GM23338 (cell line): ENCODE measurements around the gene DGKB. TPM values are rescaled to one million over a fixed set of nuclear protein-coding genes. Genes with fewer than 3 reads are reported as not detected.

ENCODE experiments used
- ATAC-seq: fragments of 200-7000 bp; cut with Tn5 transposase; 3 replicates; pipeline ENCODE4 v1.9.1; 2020
- DNase-seq: peaks from one replicate; pipeline ENCODE4 v3.0.0-alpha.2; 2015; ENCODE audit warnings: low spot score
- H2AFZ ChIP-seq: fragments of 200-600 bp; sonication (generic); 2 replicates; pipeline ENCODE4 v1.8.0; 2016; ENCODE audit warnings: antibody characterized with exemption, mild to moderate bottlenecking, moderate library complexity
- H3F3A ChIP-seq: fragments of 200-600 bp; sonication (generic); replicated peaks from 2 replicates; pipeline ENCODE4 v1.8.0; 2017; ENCODE audit warnings: antibody characterized with exemption, mixed run types, low read depth
- H3K27ac ChIP-seq: fragments of 200-600 bp; sonication (generic); 2 replicates; pipeline ENCODE4 v1.6.1; 2016; ENCODE audit warnings: low read depth
- H3K27me3 ChIP-seq: fragments of 200-600 bp; sonication (generic); 2 replicates; pipeline ENCODE4 v1.8.0; 2016; ENCODE audit warnings: mild to moderate bottlenecking, mixed run types, moderate library complexity; ENCODE audit not compliant: insufficient read depth
- H3K36me3 ChIP-seq: fragments of 200-600 bp; sonication (generic); 2 replicates; pipeline ENCODE4 v1.8.0; 2016; ENCODE audit warnings: mild to moderate bottlenecking; ENCODE audit not compliant: insufficient read depth
- H3K4me1 ChIP-seq: fragments of 200-600 bp; sonication (generic); 2 replicates; pipeline ENCODE4 v1.8.0; 2016; ENCODE audit warnings: mild to moderate bottlenecking, moderate library complexity; ENCODE audit not compliant: insufficient read depth
- H3K4me2 ChIP-seq: fragments of 200-600 bp; sonication (generic); 2 replicates; pipeline ENCODE4 v1.7.1; 2017; ENCODE audit warnings: mixed run types
- H3K4me3 ChIP-seq: fragments of 200-600 bp; sonication (generic); 2 replicates; pipeline ENCODE4 v1.6.1; 2016; ENCODE audit warnings: mixed run types
- H3K79me2 ChIP-seq: fragments of 200-600 bp; sonication (generic); replicated peaks from 2 replicates; pipeline ENCODE4 v1.8.0; 2017; ENCODE audit warnings: mild to moderate bottlenecking; ENCODE audit not compliant: insufficient read depth
- H3K9me2 ChIP-seq: fragments of 200-600 bp; sonication (generic); 2 replicates; pipeline ENCODE4 v1.8.0; 2017; ENCODE audit not compliant: insufficient read depth
- H4K20me1 ChIP-seq: fragments of 200-600 bp; sonication (generic); replicated peaks from 2 replicates; pipeline ENCODE4 v1.8.0; 2017; ENCODE audit warnings: mild to moderate bottlenecking; ENCODE audit not compliant: insufficient read depth
- H3K27ac Mint-ChIP-seq: 2 replicates; pipeline ENCODE4 v1.8.0; 2020; ENCODE audit warnings: inconsistent platforms, mild to moderate bottlenecking, moderate library complexity, mixed read lengths
- H3K27me3 Mint-ChIP-seq: 3 replicates; pipeline ENCODE4 v1.8.0; 2022; ENCODE audit warnings: low read depth, mild to moderate bottlenecking, moderate library complexity, mixed read lengths, inconsistent platforms; ENCODE audit not compliant: insufficient read depth, poor library complexity
- H3K36me3 Mint-ChIP-seq: 3 replicates; pipeline ENCODE4 v1.8.0; 2021; ENCODE audit warnings: low read depth, mild to moderate bottlenecking, inconsistent platforms, moderate library complexity, mixed read lengths
- H3K4me1 Mint-ChIP-seq: 3 replicates; pipeline ENCODE4 v1.8.0; 2020; ENCODE audit warnings: mild to moderate bottlenecking, inconsistent platforms, mixed read lengths
- H3K4me3 Mint-ChIP-seq: 3 replicates; pipeline ENCODE4 v1.8.0; 2021; ENCODE audit warnings: moderate library complexity, mild to moderate bottlenecking, inconsistent platforms, mixed read lengths
- H3K9me3 Mint-ChIP-seq: 3 replicates; pipeline ENCODE4 v1.8.0; 2020; ENCODE audit warnings: moderate library complexity, mild to moderate bottlenecking, inconsistent platforms, mixed read lengths
- CREB1 ChIP-seq: fragments of 250-450 bp; sonication (Bioruptor Pico); IDR thresholded peaks from 2 replicates; pipeline ENCODE4 v1.5.0; 2020; ENCODE audit warnings: low read depth, mild to moderate bottlenecking, moderate library complexity
- ETS1 ChIP-seq: IDR thresholded peaks from 2 replicates; pipeline ENCODE4 v1.6.1; 2016; ENCODE audit warnings: antibody characterized with exemption
- EZH2 ChIP-seq: fragments of 200-600 bp; sonication (generic); IDR thresholded peaks from one replicate; pipeline ENCODE4 v1.8.0; 2017; ENCODE audit warnings: antibody characterized with exemption, mild to moderate bottlenecking, low read depth; ENCODE audit not compliant: unreplicated experiment
- EZH2phosphoT487 ChIP-seq: fragments of 200-600 bp; sonication (generic); IDR thresholded peaks from one replicate; pipeline ENCODE4 v1.8.1; 2018; ENCODE audit warnings: antibody characterized with exemption; ENCODE audit not compliant: unreplicated experiment
- NANOG ChIP-seq: IDR thresholded peaks from 2 replicates; pipeline ENCODE4 v1.6.1; 2016; ENCODE audit warnings: antibody characterized with exemption, borderline replicate concordance
- REST ChIP-seq: IDR thresholded peaks from one replicate; pipeline ENCODE4 v1.6.1; 2018; ENCODE audit warnings: antibody characterized with exemption; ENCODE audit not compliant: unreplicated experiment
- STAT1 ChIP-seq: IDR thresholded peaks from one replicate; pipeline ENCODE4 v1.6.1; 2016; ENCODE audit warnings: antibody characterized with exemption; ENCODE audit not compliant: unreplicated experiment
- ZNF114 ChIP-seq: fragments of 250-450 bp; sonication (Bioruptor Pico); IDR thresholded peaks from 2 replicates; pipeline ENCODE4 v1.5.0; 2020; ENCODE audit warnings: mild to moderate bottlenecking, moderate library complexity
- ZNF331 ChIP-seq: fragments of 250-450 bp; sonication (Bioruptor Pico); IDR thresholded peaks from 2 replicates; pipeline ENCODE4 v1.5.0; 2020; ENCODE audit warnings: low read depth, mild to moderate bottlenecking, moderate library complexity
- polyA plus RNA-seq: library from polyadenylated mRNA; unstranded; fragments of >200 nt; fragmentation: Nextera tagmentation; extraction: Ambion mirVana; gene quantifications from 2 replicates; pipeline ENCODE4 v1.2.1, GENCODE V29; 2016
- total RNA-seq: library from RNA; depleted of rRNA; stranded (reverse); fragments of >200 nt; shearing (Covaris generic); gene quantifications from 2 replicates; pipeline ENCODE4 v1.2.3, GENCODE V29; 2014
- TF ChIP-seq, protein P1 (sequence below), 2 experiments: fragments of 200-600 bp in 1 of 2; sonication (generic) in 1 of 2; conservative IDR thresholded peaks; 2 replicates each; pipeline versions ENCODE4 v1.5.1 to v1.6.1; 2016 to 2017; ENCODE audit warnings: antibody characterized with exemption in 2 of 2, low read depth in 2 of 2, mild to moderate bottlenecking in 2 of 2, moderate library complexity in 1 of 2

The DGKB gene
- total and polyA plus RNA-seq, 2 experiments from 2014 or later: 4.8 to 11.5 TPM

DNA sequence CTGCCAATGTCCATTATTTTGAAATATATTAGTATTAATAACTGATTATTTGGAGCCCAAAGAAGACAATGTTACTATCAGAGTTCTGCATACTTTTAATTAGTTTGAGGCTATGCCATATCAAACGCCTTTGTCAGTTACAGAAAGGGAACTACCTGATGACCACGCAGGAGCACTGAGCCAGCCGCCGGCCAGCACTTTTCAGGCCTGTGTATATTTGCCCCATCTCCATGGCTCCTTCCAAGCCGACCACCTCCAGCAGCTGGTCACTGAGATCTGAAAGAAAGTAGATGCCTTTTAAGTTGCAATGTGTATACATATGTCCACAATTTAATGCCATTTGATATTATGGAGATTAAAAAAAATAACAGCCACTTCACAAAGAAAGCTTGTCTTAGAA, 724.7 kb downstream of the DGKB start:
- Histone ChIP-seq H2AFZ (no peak overlapping the region), H3F3A (no peaks in the 10 kb centered on the region), H3K36me3 (no peaks in the 10 kb centered on the region), H3K27ac (no peak overlapping the region), H3K4me1 (no peaks in the 10 kb centered on the region), H3K4me3 (no peak overlapping the region), H3K4me2 (no peak overlapping the region), H3K27me3 (no peaks in the 10 kb centered on the region), H3K79me2 (no peaks in the 10 kb centered on the region), H3K9me2 (peaks cover 11% of the 10 kb centered on the region), H4K20me1 (no peaks in the 10 kb centered on the region)
- ATAC-seq: no peak
- no peaks in the 10 kb centered on the region for H3K36me3 Mint-ChIP-seq
- no peaks in the 10 kb centered on the region for H3K9me3 Mint-ChIP-seq
- no peak overlapping the region for H3K27ac Mint-ChIP-seq
- H3K4me3 Mint-ChIP-seq: no peak overlapping the region
- no peak for DNase-seq
- no peaks in the 10 kb centered on the region for H3K4me1 Mint-ChIP-seq
- TF ChIP-seq, protein P1, sequence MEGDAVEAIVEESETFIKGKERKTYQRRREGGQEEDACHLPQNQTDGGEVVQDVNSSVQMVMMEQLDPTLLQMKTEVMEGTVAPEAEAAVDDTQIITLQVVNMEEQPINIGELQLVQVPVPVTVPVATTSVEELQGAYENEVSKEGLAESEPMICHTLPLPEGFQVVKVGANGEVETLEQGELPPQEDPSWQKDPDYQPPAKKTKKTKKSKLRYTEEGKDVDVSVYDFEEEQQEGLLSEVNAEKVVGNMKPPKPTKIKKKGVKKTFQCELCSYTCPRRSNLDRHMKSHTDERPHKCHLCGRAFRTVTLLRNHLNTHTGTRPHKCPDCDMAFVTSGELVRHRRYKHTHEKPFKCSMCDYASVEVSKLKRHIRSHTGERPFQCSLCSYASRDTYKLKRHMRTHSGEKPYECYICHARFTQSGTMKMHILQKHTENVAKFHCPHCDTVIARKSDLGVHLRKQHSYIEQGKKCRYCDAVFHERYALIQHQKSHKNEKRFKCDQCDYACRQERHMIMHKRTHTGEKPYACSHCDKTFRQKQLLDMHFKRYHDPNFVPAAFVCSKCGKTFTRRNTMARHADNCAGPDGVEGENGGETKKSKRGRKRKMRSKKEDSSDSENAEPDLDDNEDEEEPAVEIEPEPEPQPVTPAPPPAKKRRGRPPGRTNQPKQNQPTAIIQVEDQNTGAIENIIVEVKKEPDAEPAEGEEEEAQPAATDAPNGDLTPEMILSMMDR (conservative IDR thresholded peaks at IDR 0.05; ENCODE audit: low read depth in 2 of 2): no peak
- TF ChIP-seq NANOG (no peak), REST (no peak), EZH2 (no peak), CREB1 (CRISPR knock-in tag) (no peak), ETS1 (no peak), ZNF114 (CRISPR knock-in tag) (no peak), ZNF331 (CRISPR knock-in tag) (no peak)
- no peaks in the 10 kb centered on the region for H3K27me3 Mint-ChIP-seq

DNA sequence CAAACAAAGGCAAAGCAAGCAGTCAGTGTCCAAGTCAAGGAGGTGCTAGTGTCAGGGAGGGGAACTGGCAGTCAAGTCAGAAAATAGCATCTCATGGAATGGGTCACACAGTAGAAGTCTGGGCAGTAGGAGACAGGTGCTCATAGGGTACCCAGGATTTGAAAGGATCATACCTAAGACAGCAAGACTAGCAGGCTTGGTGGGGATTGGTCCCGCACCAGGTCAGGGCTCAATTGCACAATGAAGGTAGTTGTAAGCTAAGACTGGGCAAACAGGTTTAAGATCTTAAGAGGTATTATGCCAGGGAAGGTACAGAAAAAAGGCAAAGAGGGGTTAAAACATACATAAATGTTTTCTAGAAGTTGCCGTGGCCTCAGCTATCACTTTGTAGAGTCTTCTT, 731.7 kb downstream of the DGKB start:
- Histone ChIP-seq H2AFZ (no peak overlapping the region), H3K27me3 (no peaks in the 10 kb centered on the region), H3F3A (no peaks in the 10 kb centered on the region), H3K4me1 (no peaks in the 10 kb centered on the region), H3K36me3 (no peaks in the 10 kb centered on the region), H3K4me2 (no peak overlapping the region), H3K9me2 (peaks cover 11% of the 10 kb centered on the region), H3K4me3 (no peak overlapping the region), H3K79me2 (no peaks in the 10 kb centered on the region), H3K27ac (no peak overlapping the region), H4K20me1 (no peaks in the 10 kb centered on the region)
- no peak overlapping the region for H3K27ac Mint-ChIP-seq
- H3K36me3 Mint-ChIP-seq: peaks cover 11% of the 10 kb centered on the region; the same call in 2 of the 3 replicates
- DNase-seq (no peak), ATAC-seq (no peak)
- no peak overlapping the region for H3K4me3 Mint-ChIP-seq
- H3K9me3 Mint-ChIP-seq: peaks cover 10% of the 10 kb centered on the region
- H3K4me1 Mint-ChIP-seq: no peaks in the 10 kb centered on the region
- no peaks in the 10 kb centered on the region for H3K27me3 Mint-ChIP-seq
- TF ChIP-seq ZNF114 (CRISPR knock-in tag) (no peak), STAT1 (no peak), EZH2phosphoT487 (no peak), ETS1 (no peak), REST (no peak)
- TF ChIP-seq, protein P1 (conservative IDR thresholded peaks at IDR 0.05; ENCODE audit: low read depth in 2 of 2): no peak
